ENCODE results near the gene KIAA1755.

KIAA1755 gene

GRCh38 chr20:38208523-38208922 lies 52.0 kb downstream of the KIAA1755 start:
- Histone ChIP-seq H3K27ac (no peak overlapping the region), H3K36me3 (ENCODE audit: control insufficient read depth, insufficient read depth, low read length) (no peaks in the 10 kb centered on the region), H3K4me1 (no peaks in the 10 kb centered on the region), H2AFZ (no peak overlapping the region), H3K4me2 (ENCODE audit: low read length) (no peak overlapping the region), H3K9ac (no peak overlapping the region), H3K4me3 (ENCODE audit: low read depth, low read length) (no peak overlapping the region), H3K79me2 (no peaks in the 10 kb centered on the region), H3K27me3 (ENCODE audit: control insufficient read depth, insufficient read depth, low read length) (no peaks in the 10 kb centered on the region), H3K9me3 (ENCODE audit: control insufficient read depth, low read length) (no peaks in the 10 kb centered on the region)
- TF ChIP-seq, protein P1, sequence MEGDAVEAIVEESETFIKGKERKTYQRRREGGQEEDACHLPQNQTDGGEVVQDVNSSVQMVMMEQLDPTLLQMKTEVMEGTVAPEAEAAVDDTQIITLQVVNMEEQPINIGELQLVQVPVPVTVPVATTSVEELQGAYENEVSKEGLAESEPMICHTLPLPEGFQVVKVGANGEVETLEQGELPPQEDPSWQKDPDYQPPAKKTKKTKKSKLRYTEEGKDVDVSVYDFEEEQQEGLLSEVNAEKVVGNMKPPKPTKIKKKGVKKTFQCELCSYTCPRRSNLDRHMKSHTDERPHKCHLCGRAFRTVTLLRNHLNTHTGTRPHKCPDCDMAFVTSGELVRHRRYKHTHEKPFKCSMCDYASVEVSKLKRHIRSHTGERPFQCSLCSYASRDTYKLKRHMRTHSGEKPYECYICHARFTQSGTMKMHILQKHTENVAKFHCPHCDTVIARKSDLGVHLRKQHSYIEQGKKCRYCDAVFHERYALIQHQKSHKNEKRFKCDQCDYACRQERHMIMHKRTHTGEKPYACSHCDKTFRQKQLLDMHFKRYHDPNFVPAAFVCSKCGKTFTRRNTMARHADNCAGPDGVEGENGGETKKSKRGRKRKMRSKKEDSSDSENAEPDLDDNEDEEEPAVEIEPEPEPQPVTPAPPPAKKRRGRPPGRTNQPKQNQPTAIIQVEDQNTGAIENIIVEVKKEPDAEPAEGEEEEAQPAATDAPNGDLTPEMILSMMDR (IDR thresholded peaks at IDR 0.05) = no peak

GRCh38 chr20:38208088-38208487 lies 52.4 kb downstream of the KIAA1755 start:
- Histone ChIP-seq H3K27ac (no peak overlapping the region), H2AFZ (no peak overlapping the region), H3K79me2 (no peaks in the 10 kb centered on the region), H3K4me2 (ENCODE audit: low read length) (no peak overlapping the region), H3K36me3 (ENCODE audit: control insufficient read depth, insufficient read depth, low read length) (no peaks in the 10 kb centered on the region), H3K9ac (no peak overlapping the region), H3K27me3 (ENCODE audit: control insufficient read depth, insufficient read depth, low read length) (no peaks in the 10 kb centered on the region), H3K4me3 (ENCODE audit: low read depth, low read length) (no peak overlapping the region), H3K4me1 (no peaks in the 10 kb centered on the region), H3K9me3 (ENCODE audit: control insufficient read depth, low read length) (no peaks in the 10 kb centered on the region)
- TF ChIP-seq, protein P1 (IDR thresholded peaks at IDR 0.05) = no peak

- Histone ChIP-seq H3K4me1 (no peaks in the 10 kb centered on the region), H3K4me2 (ENCODE audit: low read length) (no peak overlapping the region), H3K36me3 (ENCODE audit: control insufficient read depth, insufficient read depth, low read length) (no peaks in the 10 kb centered on the region), H3K27ac (no peak overlapping the region), H3K4me3 (ENCODE audit: low read depth, low read length) (no peak overlapping the region), H3K27me3 (ENCODE audit: control insufficient read depth, insufficient read depth, low read length) (no peaks in the 10 kb centered on the region), H2AFZ (no peak overlapping the region), H3K9me3 (ENCODE audit: control insufficient read depth, low read length) (no peaks in the 10 kb centered on the region), H3K79me2 (no peaks in the 10 kb centered on the region), H3K9ac (no peak overlapping the region)
- TF ChIP-seq, protein P1 (IDR thresholded peaks at IDR 0.05) = no peak
Observed at GRCh38 chr20:38207621-38208020, 52.9 kb downstream of the KIAA1755 start.

- Histone ChIP-seq H3K27ac (no peak overlapping the region), H3K4me3 (ENCODE audit: low read depth, low read length) (no peak overlapping the region), H3K4me2 (ENCODE audit: low read length) (no peak overlapping the region), H3K9ac (no peak overlapping the region), H3K4me1 (no peaks in the 10 kb centered on the region), H3K9me3 (ENCODE audit: control insufficient read depth, low read length) (no peaks in the 10 kb centered on the region), H3K79me2 (no peaks in the 10 kb centered on the region), H3K36me3 (ENCODE audit: control insufficient read depth, insufficient read depth, low read length) (no peaks in the 10 kb centered on the region), H2AFZ (no peak overlapping the region), H3K27me3 (ENCODE audit: control insufficient read depth, insufficient read depth, low read length) (no peaks in the 10 kb centered on the region)
- TF ChIP-seq, protein P1 (IDR thresholded peaks at IDR 0.05) = no peak
Observed at GRCh38 chr20:38205001-38205400, 55.5 kb downstream of the KIAA1755 start.

DNA sequence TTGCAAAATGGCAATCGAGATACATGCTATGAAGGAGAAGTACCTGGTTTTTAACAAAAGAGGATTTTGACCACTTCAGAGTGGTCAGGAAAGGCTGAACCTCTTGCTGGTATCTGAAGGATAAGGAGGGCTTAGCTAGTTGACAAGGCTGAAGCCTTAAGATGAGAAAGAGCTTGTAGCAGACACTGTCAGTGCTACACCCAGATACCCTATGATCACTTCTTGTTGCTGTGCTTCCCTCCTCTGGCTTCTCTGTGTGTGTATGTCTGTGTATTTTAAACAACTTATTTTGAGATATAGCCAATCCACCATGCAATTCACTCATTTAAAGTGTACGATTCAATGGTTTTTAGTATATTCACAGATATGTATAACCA lies 56.6 kb downstream of the KIAA1755 start:
- Histone ChIP-seq H3K9me3 (ENCODE audit: control insufficient read depth, low read length) (no peaks in the 10 kb centered on the region), H3K36me3 (ENCODE audit: control insufficient read depth, insufficient read depth, low read length) (no peaks in the 10 kb centered on the region), H3K4me3 (ENCODE audit: low read depth, low read length) (no peak overlapping the region), H3K9ac (no peak overlapping the region), H3K27me3 (ENCODE audit: control insufficient read depth, insufficient read depth, low read length) (no peaks in the 10 kb centered on the region), H2AFZ (no peak overlapping the region), H3K79me2 (no peaks in the 10 kb centered on the region), H3K27ac (no peak overlapping the region), H3K4me2 (ENCODE audit: low read length) (no peak overlapping the region), H3K4me1 (no peaks in the 10 kb centered on the region)
- TF ChIP-seq, protein P1 (IDR thresholded peaks at IDR 0.05) = no peak
